ENCODE data around the gene COL5A3.

GRCh38 chr19:9941231-9941630 is 69.1 kb downstream of the COL5A3 start:
- TF ChIP-seq ELF4 (IDR thresholded peaks at IDR 0.05) (no peak), HDGF (IDR thresholded peaks at IDR 0.05; ENCODE audit: borderline replicate concordance) (no peak), NFRKB (IDR thresholded peaks at IDR 0.05) (no peak), BHLHE40 (IDR thresholded peaks at IDR 0.05; ENCODE audit: borderline replicate concordance) (no peak), FOXM1 (IDR thresholded peaks at IDR 0.05; ENCODE audit: borderline replicate concordance) (no peak), LEF1 (IDR thresholded peaks at IDR 0.05; ENCODE audit: borderline replicate concordance) (no peak), FOXA1 (IDR thresholded peaks at IDR 0.05) (no peak), TARDBP (IDR thresholded peaks at IDR 0.05) (no peak), PKNOX1 (IDR thresholded peaks at IDR 0.05) (no peak), SP1 (IDR thresholded peaks at IDR 0.05) (no peak), ARNT (IDR thresholded peaks at IDR 0.05) (no peak), CTBP1 (IDR thresholded peaks at IDR 0.05; ENCODE audit: borderline replicate concordance) (no peak), FOXK2 (IDR thresholded peaks at IDR 0.05) (no peak), ZNF384 (IDR thresholded peaks at IDR 0.05) (no peak)
